Activated CD4-positive, CD25-positive, alpha-beta regulatory T cell treated with anti-CD3 and anti-CD28 coated beads, Interleukin-2, amount 50 U/mL, for 72 hours (primary cell): ENCODE data around the gene ARG2.

Experiments used
- DNase-seq: peaks from one replicate; pipeline ENCODE4 v3.0.0; 2021

ARG2 gene

DNA sequence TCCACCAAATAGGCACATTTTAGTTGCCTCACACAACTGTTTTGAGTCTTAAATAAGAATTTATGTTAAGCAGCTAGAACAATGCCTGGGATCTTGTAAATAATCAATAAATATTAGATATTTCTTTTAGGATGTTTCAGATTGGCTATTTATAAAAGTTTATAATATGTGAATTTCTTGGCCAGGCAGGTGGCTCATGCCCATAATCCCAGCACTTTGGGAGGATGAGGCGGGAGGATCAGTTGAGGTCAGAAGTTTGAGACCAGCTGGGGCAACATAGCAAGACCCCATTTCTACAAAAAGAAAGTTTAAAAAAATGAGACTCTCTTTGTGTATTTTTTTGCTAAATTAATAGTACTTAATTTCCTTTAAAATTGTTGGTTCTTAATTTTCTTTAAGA, 21.8 kb downstream of the ARG2 start:
- no peak for DNase-seq

DNA sequence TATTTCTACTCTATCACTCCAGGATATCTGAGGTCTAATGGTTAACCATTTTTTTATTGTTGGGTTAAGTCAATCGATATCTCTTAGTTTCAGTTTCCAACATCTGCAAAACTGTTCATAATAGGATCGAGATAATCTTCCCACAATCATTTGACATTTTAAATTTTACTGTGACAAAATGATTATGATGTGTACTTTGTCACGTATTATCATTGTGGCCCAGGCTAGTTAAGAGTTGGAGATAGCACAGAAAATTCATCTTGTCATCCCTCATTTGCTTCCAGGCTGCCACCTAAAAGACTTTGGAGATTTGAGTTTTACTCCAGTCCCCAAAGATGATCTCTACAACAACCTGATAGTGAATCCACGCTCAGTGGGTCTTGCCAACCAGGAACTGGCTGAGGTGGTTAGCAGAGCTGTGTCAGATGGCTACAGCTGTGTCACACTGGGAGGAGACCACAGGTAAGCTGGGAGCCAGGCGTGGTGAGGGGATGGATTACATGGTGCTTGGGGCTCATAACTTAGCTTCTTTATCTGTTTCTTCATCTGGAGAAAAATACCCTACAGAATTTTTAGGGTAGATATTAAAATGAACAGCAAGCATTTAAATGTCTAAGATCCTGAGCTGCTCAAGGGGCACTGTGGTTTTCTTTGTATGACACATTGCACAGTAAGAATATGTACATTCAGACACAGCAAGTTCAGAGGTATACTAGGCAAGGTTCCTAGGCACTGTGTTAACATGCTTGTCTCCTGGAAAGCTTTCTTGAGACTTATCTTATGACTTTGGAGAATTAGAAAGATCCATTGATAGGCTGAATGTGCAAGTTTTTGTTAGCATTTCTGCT, 22.4 kb downstream of the ARG2 start:
- no peak for DNase-seq

DNA sequence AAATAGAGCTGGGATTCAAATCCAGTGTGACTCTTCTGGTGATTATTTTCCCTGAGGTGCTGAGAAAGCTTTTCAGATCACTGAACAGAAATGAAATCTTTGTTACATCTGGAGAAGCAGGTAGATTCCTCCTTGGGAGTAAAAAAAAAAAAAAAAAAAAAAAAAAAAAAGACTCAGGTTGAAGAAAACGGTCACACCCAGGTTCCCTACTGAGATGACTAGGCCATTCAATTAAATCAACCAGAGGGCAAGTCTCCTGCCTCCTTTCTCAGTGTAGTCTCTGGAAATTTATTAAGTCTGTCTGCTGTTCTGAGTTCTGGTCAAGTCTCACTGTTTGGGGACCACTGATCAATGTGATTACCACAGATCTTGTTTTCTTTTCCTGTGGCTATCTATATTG, 24.0 kb downstream of the ARG2 start:
- DNase-seq, result no peak

DNA sequence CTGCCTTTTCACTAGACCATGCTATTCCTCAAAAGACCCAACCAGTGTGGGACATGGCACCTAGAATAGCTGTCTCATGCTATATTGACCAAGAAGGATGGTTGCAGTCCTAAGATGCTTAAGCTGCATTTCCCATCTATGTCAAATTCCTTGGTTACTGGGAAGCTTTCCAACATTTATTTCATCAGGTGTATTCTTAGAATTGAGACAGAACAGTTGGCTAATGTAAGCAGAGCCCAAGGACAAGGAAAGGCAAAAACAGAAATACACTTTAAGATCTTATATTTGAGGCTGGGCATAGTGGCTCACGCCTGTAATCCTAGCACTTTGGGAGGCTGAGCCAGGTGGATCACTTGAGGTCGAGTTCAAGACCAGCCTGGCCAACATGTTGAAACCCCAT, 24.7 kb downstream of the ARG2 start:
- DNase-seq, result no peak

DNA sequence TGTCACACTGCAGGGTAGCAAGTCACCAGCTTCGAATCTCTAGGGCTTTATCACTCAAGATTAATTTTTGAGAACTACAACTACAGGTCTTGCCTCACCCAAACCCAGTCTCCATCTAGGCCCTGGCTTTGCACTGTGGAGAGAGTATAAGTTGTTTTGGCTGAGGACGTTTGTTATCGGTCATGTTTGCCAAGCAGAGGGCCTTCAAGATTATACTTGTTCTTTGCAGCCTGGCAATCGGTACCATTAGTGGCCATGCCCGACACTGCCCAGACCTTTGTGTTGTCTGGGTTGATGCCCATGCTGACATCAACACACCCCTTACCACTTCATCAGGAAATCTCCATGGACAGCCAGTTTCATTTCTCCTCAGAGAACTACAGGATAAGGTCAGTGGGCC, 25.7 kb downstream of the ARG2 start:
- DNase-seq, result no peak

DNA sequence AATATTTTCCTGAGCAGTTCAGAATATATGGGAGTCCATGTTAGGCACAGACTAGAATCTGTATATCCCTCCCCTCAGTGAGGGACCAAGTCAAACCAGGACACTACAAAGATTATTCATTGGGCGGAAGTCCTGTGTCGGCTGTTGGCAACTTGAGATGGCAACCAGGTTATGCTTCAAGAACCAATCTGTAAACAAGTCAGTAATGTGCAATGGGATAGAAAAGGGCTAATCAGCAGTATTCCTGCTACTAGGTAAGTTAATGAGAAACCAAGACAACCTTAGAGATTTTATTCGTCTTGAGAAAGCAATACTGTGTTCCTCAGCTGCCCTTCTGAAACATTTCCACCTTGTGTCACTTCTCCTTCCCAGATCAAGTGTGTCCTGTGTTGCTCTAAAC, 26.4 kb downstream of the ARG2 start:
- DNase-seq, result no peak

DNA sequence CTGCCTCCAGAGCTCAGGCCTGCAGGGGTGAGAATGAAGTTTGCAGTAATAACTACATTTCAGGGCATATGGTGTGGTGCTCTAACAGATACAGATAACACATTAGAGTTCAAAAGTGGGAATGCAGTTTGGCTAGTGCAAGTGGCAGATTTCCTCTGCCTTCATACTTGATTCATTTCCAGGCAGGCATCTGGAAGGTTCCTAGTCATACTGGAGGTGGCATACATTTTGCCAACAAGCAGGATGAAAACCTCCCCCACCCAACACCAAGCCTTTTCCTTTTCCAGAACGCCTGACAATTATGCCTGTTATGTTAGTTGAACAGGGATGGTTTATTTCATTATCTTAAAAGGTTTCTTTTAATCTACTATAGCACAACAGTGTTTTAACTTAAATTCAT, 30.4 kb downstream of the ARG2 start:
- no peak for DNase-seq

DNA sequence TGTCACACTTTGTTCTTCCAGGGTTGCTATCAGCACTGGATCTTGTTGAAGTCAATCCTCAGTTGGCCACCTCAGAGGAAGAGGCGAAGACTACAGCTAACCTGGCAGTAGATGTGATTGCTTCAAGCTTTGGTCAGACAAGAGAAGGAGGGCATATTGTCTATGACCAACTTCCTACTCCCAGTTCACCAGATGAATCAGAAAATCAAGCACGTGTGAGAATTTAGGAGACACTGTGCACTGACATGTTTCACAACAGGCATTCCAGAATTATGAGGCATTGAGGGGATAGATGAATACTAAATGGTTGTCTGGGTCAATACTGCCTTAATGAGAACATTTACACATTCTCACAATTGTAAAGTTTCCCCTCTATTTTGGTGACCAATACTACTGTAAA, 31.0 kb downstream of the ARG2 start:
- DNase-seq, result no peak

DNA sequence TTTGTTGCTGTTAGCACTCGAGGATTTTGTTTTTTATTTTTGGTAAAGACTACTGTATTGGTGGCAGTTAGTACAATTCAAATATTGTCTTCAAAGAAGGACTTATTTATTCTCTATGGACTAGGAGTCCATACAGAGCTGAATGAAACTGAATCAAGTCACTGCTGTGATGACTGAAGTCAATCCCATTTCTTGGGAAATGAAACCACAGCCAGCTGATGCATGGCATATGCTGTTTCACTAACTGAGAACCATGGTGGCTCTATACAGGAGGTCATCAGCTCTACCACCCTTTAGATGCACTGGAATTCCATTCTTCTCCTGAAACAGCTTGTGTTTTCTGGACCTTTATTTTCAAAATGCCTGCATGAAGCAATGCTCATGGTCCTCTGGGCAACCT, 32.5 kb downstream of the ARG2 start:
- DNase-seq, result no peak

DNA sequence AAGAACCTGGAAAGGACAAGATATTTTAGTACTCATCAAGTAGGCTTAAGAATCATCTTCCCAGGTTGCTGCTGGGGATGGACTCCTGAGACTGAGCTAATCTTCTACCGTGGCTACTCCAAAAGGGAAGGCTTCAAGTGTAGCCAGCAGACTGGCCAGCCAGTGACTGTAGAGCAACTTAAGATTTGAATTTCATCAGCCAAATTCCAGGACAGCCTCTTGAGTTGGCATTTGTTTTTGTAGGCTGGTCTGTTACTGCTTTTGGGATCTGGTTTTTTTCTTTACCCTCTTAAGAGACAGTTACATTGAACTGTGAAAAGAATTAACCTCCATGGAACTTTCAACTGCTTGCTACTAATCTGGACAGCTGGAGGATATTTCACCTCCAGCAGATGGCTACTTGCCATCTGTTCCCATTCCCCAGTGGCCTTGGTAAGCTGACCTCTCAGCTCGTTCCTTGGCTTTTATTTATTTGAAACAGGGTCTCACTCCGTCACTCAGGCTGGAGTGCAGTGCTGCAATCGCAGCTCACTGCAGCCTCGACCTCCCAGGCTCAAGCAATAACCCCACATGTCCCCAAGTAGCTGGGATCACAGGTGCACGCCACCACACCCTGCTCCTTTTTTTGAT, 34.0 kb downstream of the ARG2 start:
- DNase-seq, result no peak

DNA sequence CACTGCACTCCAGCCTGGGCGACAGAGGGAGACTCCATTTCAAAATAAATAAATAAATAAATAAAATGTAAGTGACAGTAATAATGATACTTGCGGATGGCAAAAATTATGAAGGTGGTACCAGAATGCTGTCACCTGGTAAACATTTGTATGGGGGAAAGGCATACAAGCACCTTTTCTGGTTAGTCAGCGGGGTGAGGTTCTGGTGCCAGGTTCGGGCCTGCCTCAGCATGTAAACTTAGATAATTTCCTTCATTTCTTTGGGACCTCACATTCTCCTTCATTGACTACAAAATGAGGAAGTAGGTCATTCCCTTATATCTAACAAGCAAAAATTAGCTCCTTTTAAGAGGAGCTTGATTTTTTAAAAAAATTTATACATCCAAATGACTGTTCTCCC, 43.9 kb downstream of the ARG2 start:
- no peak for DNase-seq

DNA sequence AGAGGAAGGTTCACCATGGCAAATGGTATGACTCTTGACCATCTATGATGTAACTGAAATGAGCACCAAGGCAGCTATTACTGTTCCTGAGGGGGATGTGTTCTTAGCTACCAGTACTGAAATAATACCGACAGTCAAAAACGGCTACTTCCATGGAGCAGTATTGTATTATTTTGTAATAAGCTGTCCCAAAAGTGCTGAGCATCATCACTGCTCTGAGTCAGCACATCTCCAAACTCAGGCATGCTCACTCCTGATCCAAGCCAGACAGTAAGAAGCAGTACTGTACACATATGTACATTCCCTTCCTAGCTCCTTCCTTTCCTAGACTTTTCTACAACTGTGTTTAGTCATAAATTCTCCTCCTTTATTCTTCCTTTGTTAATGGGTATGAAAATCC, 46.1 kb downstream of the ARG2 start:
- no peak for DNase-seq

DNA sequence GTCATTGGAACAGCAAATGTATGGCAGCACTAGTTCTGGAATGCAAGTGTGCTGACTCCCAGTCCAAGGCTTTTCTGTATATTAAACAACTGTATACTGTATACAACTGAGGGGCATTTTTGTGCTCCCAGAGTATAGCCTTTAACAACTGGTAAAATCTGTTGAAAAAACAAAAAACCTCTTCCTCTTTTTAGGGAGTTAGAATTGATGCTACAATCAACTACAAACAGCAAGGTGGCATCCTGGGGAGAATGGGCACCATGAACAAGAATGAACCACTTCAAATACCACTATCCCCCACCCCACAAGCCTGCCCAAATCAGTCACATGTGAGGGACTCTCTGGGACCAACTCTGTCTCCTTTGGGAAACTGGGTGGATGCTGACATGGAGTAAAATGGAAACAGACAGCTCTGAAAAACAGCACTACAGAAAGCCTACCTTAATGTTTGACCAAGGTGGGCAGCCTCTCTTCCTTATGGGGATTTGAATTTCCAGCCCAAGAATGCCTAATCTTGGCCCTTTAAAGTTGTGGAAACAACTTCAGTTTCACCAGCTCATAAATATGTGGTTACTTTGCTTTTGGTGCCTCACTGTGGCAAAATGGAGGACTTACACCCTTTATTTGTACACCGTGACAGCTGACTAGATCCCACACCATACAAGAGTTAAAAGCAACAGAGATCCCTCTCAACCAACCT, 47.2 kb downstream of the ARG2 start:
- DNase-seq, result no peak

DNA sequence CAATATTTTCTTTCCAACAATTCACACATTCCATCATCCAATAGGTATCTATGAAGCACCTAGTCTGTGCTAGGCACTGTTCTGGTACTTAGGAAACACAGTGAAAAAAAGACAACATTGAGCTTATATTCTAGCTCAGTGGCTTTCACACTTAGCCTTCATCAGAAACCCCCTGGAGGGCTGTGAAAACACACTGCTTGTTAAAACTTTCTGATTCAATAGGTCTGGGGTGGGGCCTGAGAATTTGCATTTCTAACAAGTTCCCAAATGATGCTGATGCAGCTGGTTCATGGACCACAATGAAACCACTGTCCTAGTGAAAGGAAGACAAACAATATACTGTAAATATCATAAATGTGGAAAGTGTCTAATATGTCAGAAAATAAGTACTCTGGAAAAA, 48.8 kb downstream of the ARG2 start:
- no peak for DNase-seq

DNA sequence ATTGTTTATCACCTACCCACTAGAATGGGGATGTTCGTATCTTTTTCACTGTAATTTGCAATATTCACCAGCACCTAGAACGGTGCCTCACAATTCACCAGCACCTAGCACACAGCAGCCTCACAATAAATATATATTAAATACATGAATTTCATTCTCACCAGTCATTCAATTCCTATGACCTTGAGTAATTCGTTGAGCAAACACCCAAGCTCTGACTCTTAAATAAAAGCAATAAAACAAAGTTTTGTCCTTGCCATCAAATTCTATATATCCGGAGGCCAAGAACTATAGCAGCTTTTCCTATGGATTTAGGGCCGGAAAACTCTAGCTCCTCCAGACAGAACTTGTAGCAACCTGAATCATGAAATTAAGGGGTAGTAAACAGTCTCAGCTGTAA, 53.7 kb downstream of the ARG2 start:
- no peak for DNase-seq

DNA sequence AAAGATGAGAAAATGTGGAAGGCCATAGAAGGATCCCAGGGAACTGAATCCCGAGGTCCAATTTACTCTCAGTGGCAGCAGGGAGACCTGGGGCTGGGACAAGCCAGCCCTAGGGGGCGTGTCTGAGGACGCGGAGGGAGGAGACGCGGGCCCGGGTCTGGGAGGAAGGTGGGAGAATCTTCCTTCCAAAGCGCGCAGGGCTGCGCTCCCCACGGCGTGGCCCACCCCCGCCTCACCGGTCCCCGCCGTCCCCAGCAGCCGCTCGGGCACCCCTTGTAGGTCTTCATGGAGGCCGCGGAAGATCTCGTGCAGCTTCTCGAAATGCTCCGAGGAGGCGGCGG, 54.4 kb downstream of the ARG2 start:
- peak; percentile 61 for DNase-seq

DNA sequence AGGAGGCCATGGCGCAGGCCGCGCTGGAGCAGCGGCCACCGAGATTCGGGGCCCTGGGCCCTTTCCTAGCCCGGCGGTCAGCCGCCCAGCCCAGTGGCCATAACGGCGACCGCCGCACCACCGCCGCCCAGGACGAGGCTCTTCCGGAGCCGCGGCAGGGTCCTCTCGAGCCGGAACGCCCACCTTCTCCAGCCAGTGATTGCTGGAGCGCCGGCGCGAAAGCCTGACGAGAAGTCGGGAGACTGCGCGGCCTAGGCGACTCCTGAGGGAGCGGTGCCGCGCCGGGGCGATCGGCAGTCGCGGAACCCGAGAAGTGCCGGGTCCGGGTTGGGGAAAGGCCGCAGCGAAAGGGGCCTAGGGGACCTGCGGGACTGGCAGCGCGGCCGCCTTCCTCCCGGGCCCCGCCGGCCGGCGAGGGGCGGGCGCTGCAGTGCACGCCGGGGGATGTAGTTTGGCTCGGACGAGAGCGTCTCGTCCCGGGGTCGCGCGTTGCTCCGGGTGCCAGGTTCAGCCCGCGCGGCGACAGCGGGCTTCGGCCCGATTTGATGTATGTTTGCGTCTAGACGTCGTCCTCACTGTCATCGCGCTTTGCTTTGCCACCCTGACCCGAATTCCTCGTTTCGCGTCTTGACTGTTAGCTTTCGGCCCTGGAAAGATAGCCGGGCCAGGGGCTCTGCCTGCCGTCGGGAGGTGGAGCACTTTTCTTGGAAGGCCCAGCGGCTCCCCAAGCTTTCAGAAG, 54.9 kb downstream of the ARG2 start, which contains the start of gene VTI1B:
VTI1B (minus strand) TSS at position 153 of the 739 bp plus-strand sequence; CDS start at position 10, 143 bp downstream.
- peak; percentile 79 for DNase-seq

DNA sequence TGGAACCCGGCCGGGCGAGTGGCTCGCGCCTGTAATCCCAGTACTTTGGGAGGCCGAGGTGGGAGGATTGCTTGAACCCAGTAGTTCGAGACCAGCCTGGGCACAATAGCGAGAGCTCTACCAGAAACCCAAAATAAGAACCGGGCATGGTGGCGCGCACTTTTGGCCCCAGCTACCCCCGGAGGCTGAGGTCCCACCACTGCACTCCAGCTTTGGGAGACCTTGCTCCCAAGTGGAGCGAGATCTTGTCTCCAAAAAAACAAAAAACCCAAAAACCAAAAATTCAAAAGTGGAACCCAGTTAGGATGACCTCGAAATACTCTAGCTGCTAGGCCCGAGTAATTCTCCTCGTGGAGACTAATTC, 55.5 kb downstream of the ARG2 start:
- no peak for DNase-seq

DNA sequence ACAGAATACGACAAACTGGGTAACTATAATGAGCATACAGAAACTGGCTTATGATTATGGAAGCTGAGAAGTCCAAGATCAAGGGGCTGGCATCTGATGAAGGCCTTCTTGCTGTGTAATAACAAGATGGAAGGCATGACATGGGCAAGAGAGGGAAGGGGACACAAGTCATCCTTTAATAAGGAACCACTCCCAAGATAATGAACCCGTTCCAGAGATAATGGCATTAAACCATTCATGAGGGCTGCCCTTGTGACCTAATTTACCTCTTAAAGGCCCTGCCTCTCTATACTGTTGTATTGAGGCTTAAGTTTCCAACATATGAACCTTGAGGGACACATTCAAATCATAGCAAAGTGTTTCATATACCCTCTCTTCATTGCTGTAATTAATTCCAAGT, 59.3 kb downstream of the ARG2 start:
- DNase-seq, result no peak

DNA sequence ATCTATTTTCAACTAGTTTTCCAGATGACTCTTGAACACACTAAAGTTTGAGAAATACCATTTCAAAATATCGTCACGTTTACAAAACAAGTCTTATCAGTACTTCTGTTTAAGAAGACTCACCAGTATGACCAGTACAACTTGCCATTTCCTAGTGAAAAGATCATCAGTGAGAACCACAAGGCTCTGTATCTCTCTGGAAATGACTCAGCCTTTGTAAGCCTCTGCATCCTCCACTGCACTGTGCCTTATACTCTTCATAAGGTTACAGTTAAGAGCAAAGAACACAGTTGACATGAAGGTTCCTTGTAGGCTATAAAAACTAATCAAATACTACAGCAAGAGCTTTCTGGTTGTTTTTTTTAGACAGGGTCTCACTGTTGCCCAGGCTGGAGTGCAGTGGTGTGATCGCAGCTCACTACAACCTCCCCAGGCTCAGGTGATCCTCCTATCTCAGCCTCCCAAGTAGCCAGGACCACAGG, 60.4 kb downstream of the ARG2 start:
- no peak for DNase-seq

DNA sequence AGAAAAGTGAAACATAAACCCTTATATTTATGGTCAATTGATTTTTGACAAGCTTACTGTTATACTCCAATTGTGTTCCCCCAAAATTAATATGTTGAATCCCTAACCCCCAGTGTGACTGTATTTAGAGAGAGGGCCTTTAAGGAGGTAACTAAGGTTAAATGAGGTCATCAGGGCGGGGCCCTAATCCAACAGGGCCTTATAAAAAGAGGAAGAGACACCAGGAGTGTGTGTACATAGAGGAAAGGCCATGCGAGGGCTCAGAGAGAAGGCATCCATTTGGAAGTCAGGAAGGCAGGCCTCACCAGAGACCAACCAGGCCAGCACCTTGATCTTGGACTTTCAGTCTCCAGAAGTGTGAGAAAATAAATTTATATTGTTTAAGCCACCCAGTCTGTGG, 61.2 kb downstream of the ARG2 start:
- no peak for DNase-seq

DNA sequence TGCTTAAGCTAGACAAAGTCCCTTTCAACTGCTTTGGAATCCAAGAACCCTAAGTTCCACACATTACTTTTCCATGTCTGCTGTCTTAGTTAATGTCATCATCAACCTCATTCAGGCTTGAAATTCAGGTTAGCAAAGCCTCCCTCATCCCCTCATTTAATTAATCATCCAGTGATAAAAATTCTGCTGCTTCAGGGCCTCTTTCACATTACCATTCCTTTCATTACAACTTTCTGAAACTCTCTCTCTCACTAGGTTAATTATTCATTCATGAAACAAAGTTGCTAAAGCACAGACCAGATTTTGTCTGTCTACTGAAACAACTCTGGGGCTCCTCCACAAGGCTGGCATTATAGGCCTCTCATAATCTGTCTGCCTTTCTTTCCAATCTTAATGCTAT, 64.1 kb downstream of the ARG2 start:
- no peak for DNase-seq

DNA sequence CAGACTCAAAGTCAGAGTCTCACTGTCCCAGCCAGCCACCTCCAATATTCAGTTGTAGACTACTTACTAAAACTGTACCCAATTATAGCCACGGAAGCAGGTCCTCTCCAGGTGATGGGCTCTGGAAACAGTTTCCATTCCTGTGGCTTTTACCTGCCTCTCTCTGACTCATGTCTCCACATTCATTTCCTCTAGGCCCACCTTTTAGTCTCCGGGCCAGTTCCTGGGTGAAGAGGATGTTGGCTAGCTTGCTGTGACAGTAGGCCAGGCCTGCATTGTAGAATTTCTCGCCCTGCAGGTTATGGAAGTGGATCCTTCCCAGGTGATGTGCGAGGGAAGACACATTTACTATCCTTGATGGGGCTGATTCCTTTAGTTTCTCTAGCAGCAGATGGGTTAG, 70.3 kb downstream of the ARG2 start:
- DNase-seq, result no peak
